ENCODE measurements around the gene COBL. TPM values are rescaled to one million over a fixed set of nuclear protein-coding genes. Genes with fewer than 3 reads are reported as not detected.
A peak's percentile ranks its signal among the peaks of the same experiment; 100 is the strongest.

The COBL gene
- total and polyA plus RNA-seq, 2 of the 8 experiments (the other 6 are each of a cell fraction or from before 2014, with no cell fraction given), result 13.8 to 40.4 TPM

- TF ChIP-seq, protein P1, sequence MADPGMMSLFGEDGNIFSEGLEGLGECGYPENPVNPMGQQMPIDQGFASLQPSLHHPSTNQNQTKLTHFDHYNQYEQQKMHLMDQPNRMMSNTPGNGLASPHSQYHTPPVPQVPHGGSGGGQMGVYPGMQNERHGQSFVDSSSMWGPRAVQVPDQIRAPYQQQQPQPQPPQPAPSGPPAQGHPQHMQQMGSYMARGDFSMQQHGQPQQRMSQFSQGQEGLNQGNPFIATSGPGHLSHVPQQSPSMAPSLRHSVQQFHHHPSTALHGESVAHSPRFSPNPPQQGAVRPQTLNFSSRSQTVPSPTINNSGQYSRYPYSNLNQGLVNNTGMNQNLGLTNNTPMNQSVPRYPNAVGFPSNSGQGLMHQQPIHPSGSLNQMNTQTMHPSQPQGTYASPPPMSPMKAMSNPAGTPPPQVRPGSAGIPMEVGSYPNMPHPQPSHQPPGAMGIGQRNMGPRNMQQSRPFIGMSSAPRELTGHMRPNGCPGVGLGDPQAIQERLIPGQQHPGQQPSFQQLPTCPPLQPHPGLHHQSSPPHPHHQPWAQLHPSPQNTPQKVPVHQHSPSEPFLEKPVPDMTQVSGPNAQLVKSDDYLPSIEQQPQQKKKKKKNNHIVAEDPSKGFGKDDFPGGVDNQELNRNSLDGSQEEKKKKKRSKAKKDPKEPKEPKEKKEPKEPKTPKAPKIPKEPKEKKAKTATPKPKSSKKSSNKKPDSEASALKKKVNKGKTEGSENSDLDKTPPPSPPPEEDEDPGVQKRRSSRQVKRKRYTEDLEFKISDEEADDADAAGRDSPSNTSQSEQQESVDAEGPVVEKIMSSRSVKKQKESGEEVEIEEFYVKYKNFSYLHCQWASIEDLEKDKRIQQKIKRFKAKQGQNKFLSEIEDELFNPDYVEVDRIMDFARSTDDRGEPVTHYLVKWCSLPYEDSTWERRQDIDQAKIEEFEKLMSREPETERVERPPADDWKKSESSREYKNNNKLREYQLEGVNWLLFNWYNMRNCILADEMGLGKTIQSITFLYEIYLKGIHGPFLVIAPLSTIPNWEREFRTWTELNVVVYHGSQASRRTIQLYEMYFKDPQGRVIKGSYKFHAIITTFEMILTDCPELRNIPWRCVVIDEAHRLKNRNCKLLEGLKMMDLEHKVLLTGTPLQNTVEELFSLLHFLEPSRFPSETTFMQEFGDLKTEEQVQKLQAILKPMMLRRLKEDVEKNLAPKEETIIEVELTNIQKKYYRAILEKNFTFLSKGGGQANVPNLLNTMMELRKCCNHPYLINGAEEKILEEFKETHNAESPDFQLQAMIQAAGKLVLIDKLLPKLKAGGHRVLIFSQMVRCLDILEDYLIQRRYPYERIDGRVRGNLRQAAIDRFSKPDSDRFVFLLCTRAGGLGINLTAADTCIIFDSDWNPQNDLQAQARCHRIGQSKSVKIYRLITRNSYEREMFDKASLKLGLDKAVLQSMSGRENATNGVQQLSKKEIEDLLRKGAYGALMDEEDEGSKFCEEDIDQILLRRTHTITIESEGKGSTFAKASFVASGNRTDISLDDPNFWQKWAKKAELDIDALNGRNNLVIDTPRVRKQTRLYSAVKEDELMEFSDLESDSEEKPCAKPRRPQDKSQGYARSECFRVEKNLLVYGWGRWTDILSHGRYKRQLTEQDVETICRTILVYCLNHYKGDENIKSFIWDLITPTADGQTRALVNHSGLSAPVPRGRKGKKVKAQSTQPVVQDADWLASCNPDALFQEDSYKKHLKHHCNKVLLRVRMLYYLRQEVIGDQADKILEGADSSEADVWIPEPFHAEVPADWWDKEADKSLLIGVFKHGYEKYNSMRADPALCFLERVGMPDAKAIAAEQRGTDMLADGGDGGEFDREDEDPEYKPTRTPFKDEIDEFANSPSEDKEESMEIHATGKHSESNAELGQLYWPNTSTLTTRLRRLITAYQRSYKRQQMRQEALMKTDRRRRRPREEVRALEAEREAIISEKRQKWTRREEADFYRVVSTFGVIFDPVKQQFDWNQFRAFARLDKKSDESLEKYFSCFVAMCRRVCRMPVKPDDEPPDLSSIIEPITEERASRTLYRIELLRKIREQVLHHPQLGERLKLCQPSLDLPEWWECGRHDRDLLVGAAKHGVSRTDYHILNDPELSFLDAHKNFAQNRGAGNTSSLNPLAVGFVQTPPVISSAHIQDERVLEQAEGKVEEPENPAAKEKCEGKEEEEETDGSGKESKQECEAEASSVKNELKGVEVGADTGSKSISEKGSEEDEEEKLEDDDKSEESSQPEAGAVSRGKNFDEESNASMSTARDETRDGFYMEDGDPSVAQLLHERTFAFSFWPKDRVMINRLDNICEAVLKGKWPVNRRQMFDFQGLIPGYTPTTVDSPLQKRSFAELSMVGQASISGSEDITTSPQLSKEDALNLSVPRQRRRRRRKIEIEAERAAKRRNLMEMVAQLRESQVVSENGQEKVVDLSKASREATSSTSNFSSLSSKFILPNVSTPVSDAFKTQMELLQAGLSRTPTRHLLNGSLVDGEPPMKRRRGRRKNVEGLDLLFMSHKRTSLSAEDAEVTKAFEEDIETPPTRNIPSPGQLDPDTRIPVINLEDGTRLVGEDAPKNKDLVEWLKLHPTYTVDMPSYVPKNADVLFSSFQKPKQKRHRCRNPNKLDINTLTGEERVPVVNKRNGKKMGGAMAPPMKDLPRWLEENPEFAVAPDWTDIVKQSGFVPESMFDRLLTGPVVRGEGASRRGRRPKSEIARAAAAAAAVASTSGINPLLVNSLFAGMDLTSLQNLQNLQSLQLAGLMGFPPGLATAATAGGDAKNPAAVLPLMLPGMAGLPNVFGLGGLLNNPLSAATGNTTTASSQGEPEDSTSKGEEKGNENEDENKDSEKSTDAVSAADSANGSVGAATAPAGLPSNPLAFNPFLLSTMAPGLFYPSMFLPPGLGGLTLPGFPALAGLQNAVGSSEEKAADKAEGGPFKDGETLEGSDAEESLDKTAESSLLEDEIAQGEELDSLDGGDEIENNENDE (IDR thresholded peaks at IDR 0.05; ENCODE audit: insufficient replicate concordance, low read length), result no peak
- TF ChIP-seq TEAD4 (IDR thresholded peaks at IDR 0.05; ENCODE audit: low read depth, low read length) (peak; percentile 93), CTBP2 (IDR thresholded peaks at IDR 0.05; ENCODE audit: borderline replicate concordance, insufficient read depth, insufficient read length, low read length) (no peak), FOSL1 (IDR thresholded peaks at IDR 0.05; ENCODE audit: insufficient read depth, low read depth, low read length) (no peak), POU5F1 (IDR thresholded peaks at IDR 0.05; ENCODE audit: low read depth, low read length) (no peak), ASH2L (IDR thresholded peaks at IDR 0.05; ENCODE audit: low read length) (no peak), BCL11A (IDR thresholded peaks at IDR 0.05; ENCODE audit: low read depth in 2 of 2, low read length in 2 of 2) (no peak), RAD21 (IDR thresholded peaks at IDR 0.05 in 1 of 2, conservative IDR thresholded peaks at IDR 0.05 in 1 of 2; ENCODE audit: low read depth in 2 of 2, low read length in 2 of 2) (peak; percentile 63 to 70)
Observed at GRCh38 chr7:51067757-51068156, 248.9 kb downstream of the COBL start (continued).
